Thoracic aorta (tissue), 2 donors: ENCODE measurements around the gene TMCO2. TPM values are rescaled to one million over a fixed set of nuclear protein-coding genes. Genes with fewer than 3 reads are reported as not detected.

ENCODE experiments used
- ATAC-seq: fragments of 150-250 bp; one replicate; pipeline ENCODE4 v1.8.0; 2017; ENCODE audit warnings: low read depth; ENCODE audit not compliant: insufficient number of reproducible peaks, low FRiP score
- DNase-seq: peaks from one replicate; pipeline ENCODE4 v3.0.0-alpha.2; 2020; ENCODE audit warnings: low spot score
- H3K27ac ChIP-seq, 2 donors: fragments of 200-600 bp; sonication (generic); 1 replicate in 1 of 2; 2 replicates in 1 of 2; pipeline ENCODE4 v1.5.1; 2016; ENCODE audit warnings: mild to moderate bottlenecking in 2 of 2, moderate library complexity in 2 of 2
- H3K27me3 ChIP-seq: fragments of 200-600 bp; sonication (generic); replicated peaks from 2 replicates; pipeline ENCODE4 v1.6.0; 2016; ENCODE audit warnings: mild to moderate bottlenecking; ENCODE audit not compliant: insufficient read depth
- H3K36me3 ChIP-seq: fragments of 200-600 bp; sonication (generic); one replicate; pipeline ENCODE4 v1.5.1; 2016
- H3K4me1 ChIP-seq, 2 donors: fragments of 200-600 bp; sonication (generic); 1 replicate in 1 of 2; 2 replicates in 1 of 2; pipeline versions ENCODE4 v1.5.1 to v1.6.0; 2016; ENCODE audit warnings: low read depth in 2 of 2, mild to moderate bottlenecking in 1 of 2; ENCODE audit not compliant: control insufficient read depth in 1 of 2
- H3K4me3 ChIP-seq: fragments of 200-600 bp; sonication (generic); 2 replicates; pipeline ENCODE4 v1.5.1; 2016; ENCODE audit warnings: mild to moderate bottlenecking
- H3K9me3 ChIP-seq: fragments of 200-600 bp; sonication (generic); 2 replicates; pipeline ENCODE4 v1.5.1; 2016
- total RNA-seq, 2 donors: library from RNA; depleted of rRNA; stranded (reverse); fragments of >200 nt; gene quantifications; one replicate each; pipeline versions ENCODE4 v1.1.0 to v1.2.3, GENCODE V29; 2016
- TF ChIP-seq, protein P1 (sequence below): fragments of 200-600 bp; sonication (generic); IDR thresholded peaks from one replicate; pipeline ENCODE4 v1.5.1; 2019; ENCODE audit warnings: antibody characterized with exemption

TMCO2 gene
- total RNA-seq, 2 donors from 2014 or later = not detected

DNA sequence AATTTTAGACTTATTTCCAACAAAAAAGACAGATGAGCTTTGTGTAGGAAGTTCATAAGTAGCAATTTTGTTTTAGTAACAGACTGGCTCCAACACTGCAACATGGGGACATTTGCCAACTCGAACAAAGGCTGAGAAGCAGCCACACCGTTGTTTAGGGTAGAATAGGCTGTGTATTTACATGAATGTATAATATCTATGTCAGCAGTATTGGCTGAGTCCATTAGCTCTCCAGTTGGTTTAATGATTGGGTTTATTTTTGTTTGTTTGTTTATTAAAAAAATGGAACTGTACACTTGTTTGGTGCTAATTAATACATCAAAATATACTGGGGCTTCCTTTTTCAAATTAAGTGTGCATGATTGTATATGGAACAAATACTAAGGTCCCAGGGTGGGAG lies 7.3 kb upstream of the TMCO2 start:
- Histone ChIP-seq H3K27ac (no peak overlapping the region), H3K36me3 (peaks cover 18% of the 10 kb centered on the region), H3K9me3 (no peaks in the 10 kb centered on the region), H3K4me3 (no peak overlapping the region), H3K4me1 (peaks cover 0 to 18% of the 10 kb centered on the region in 2 donors), H3K27me3 (no peaks in the 10 kb centered on the region)
- ATAC-seq (no peak), DNase-seq (no peak)
- TF ChIP-seq, protein P1, sequence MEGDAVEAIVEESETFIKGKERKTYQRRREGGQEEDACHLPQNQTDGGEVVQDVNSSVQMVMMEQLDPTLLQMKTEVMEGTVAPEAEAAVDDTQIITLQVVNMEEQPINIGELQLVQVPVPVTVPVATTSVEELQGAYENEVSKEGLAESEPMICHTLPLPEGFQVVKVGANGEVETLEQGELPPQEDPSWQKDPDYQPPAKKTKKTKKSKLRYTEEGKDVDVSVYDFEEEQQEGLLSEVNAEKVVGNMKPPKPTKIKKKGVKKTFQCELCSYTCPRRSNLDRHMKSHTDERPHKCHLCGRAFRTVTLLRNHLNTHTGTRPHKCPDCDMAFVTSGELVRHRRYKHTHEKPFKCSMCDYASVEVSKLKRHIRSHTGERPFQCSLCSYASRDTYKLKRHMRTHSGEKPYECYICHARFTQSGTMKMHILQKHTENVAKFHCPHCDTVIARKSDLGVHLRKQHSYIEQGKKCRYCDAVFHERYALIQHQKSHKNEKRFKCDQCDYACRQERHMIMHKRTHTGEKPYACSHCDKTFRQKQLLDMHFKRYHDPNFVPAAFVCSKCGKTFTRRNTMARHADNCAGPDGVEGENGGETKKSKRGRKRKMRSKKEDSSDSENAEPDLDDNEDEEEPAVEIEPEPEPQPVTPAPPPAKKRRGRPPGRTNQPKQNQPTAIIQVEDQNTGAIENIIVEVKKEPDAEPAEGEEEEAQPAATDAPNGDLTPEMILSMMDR = no peak

DNA sequence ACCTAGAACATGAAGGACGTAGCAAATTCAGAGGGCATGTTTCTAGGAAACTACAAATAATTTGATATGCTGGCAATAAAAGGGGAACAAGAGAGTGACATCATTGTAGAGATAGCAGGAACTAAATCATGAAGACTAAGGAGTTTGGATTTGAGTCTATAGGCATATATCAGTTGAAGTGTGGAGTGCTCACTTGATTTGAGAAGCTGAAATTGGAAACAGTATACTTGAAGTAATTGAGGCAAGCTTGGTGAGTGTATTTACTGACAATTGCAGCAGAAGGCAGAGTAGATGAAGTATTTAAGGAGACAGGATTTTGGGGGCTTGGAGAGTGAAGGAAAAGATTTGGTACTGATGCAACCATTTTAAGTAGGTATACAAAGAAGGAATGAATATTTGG lies 6.4 kb upstream of the TMCO2 start:
- TF ChIP-seq, protein P1 = no peak
- DNase-seq = no peak
- H3K36me3 ChIP-seq = peaks cover 15% of the 10 kb centered on the region
- no peaks in the 10 kb centered on the region for H3K27me3 ChIP-seq
- no peak overlapping the region for H3K27ac ChIP-seq
- H3K4me1 ChIP-seq = peaks cover 0 to 18% of the 10 kb centered on the region in 2 donors
- H3K9me3 ChIP-seq = no peaks in the 10 kb centered on the region
- no peak overlapping the region for H3K4me3 ChIP-seq
- no peak for ATAC-seq

DNA sequence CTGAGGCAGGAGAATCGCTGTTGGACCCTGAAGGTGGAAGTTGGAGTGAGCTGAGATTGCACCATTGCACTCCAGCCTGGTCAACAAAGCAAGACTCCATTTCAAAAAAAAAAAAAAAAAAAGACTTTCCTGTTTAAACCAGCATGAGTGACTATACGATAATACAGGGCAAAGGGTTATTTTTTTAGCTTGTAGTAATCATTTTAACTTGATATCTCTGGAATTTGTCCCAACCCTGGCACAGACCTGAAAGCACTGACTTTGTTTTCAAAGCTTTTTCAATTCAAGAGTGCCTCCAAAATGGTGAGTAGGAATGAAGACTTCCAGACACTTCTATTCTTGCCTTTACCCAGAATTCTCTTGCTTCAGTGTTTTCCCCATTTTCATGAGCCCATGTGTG lies 4.4 kb upstream of the TMCO2 start:
- no peaks in the 10 kb centered on the region for H3K36me3 ChIP-seq
- H3K27ac ChIP-seq = peak overlapping the region; percentile 34
- TF ChIP-seq, protein P1 = no peak

DNA sequence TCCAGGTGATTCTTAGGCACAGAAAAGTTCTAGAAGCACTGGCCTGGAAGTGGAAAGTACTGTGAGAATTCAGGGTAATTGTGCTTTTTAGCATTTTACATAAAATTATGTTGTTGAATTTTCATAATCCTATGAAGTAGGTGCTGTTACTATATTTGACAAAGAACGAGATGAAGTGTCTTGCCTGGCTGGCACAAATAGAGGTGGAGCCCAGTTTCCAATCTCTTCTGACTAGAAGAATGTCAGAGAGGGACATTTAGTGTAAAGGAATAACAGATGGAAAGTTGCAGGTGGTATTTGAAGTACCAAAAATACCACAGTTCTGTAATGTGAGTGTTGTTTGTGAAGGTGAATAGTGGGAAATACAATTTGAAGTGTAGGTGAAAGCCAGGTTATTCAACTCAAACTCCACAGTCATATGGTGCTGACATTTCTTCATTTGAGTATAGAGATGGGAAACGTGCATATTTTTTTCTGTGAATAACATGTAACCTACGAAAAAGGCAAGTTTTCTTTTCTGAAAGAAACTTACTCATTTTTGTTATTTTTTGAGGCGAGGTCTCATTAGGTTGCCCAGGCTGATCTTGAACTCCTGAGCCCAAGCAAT lies 3.5 kb upstream of the TMCO2 start:
- no peaks in the 10 kb centered on the region for H3K27me3 ChIP-seq
- H3K36me3 ChIP-seq = no peaks in the 10 kb centered on the region
- ATAC-seq = no peak
- no peak overlapping the region for H3K4me3 ChIP-seq
- DNase-seq = no peak
- peaks cover 0 to 18% of the 10 kb centered on the region in 2 donors for H3K4me1 ChIP-seq
- H3K9me3 ChIP-seq = no peaks in the 10 kb centered on the region
- TF ChIP-seq, protein P1 = no peak
- no peak overlapping the region for H3K27ac ChIP-seq

More for the DNA sequence above, 4.4 kb upstream of the TMCO2 start:
- H3K4me3 ChIP-seq = no peak overlapping the region
- no peaks in the 10 kb centered on the region for H3K27me3 ChIP-seq
- H3K4me1 ChIP-seq = peaks cover 0 to 18% of the 10 kb centered on the region in 2 donors
- no peaks in the 10 kb centered on the region for H3K9me3 ChIP-seq
- ATAC-seq (no peak), DNase-seq (no peak)

DNA sequence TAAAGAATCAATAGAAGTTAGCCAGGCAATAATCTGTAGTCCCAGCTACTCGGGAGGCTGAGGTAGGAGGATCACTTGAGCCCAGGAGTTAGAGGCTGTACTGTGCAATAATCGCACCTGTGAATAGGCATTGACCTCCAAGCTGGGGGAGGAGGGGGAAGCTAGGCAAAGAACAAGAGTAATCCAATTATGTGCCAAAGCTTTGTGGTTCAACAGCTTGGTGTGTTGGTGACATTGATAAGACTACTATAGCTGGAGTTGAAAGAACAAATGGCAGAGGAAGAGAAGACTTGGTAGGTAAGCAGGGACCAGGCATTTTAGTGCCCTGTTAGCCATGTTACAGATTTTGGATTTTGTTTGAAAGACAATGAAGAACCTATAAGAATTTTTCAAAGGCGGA lies 2.1 kb upstream of the TMCO2 start:
- Histone ChIP-seq H3K9me3 (no peaks in the 10 kb centered on the region), H3K4me3 (no peak overlapping the region), H3K36me3 (no peaks in the 10 kb centered on the region), H3K27ac (no peak overlapping the region), H3K27me3 (no peaks in the 10 kb centered on the region), H3K4me1 (peaks cover 0 to 18% of the 10 kb centered on the region in 2 donors)
- no peak for DNase-seq
- no peak for ATAC-seq
- TF ChIP-seq, protein P1 = no peak
